ENCODE results near the gene GLIS1. TPM values are rescaled to one million over a fixed set of nuclear protein-coding genes. Genes with fewer than 3 reads are reported as not detected.

The GLIS1 gene
- total RNA-seq, 1 donor from 2014 or later = 0.07 TPM

- TF ChIP-seq EZH2 (IDR thresholded peaks at IDR 0.05; ENCODE audit: insufficient read depth, low read length) (no peak), CTCF (IDR thresholded peaks at IDR 0.05; ENCODE audit: insufficient read depth, low read depth, low read length) (no peak)
- Histone ChIP-seq H3K4me1 (ENCODE audit: insufficient read depth, low read length) (peaks cover 4% of the 10 kb centered on the region), H3K79me2 (ENCODE audit: insufficient read depth, low read length) (peaks cover 9% of the 10 kb centered on the region), H4K20me1 (ENCODE audit: insufficient read depth, low read length) (peaks cover 85% of the 10 kb centered on the region), H3K9me3 (ENCODE audit: insufficient read depth, low read depth, low read length) (no peaks in the 10 kb centered on the region), H3K9ac (ENCODE audit: low read length) (no peak overlapping the region), H3K27ac (ENCODE audit: low read depth, low read length) (no peak overlapping the region), H3K27me3 (ENCODE audit: insufficient read depth, low read length) (no peaks in the 10 kb centered on the region), H3K36me3 (ENCODE audit: insufficient read depth, low read length) (no peaks in the 10 kb centered on the region), H2AFZ (ENCODE audit: low read depth, low read length) (no peak overlapping the region), H3K4me2 (ENCODE audit: low read length) (no peak overlapping the region), H3K4me3 (ENCODE audit: insufficient read depth, low read depth, low read length) (no peak overlapping the region)
- Mint-ChIP-seq H3K27ac (ENCODE audit: unreplicated experiment) (no peak overlapping the region), H3K36me3 (ENCODE audit: low read depth, unreplicated experiment) (no peaks in the 10 kb centered on the region), H3K4me1 (ENCODE audit: low read depth, unreplicated experiment) (no peaks in the 10 kb centered on the region), H3K27me3 (ENCODE audit: low read depth, unreplicated experiment) (peaks cover 33% of the 10 kb centered on the region), H3K4me3 (ENCODE audit: unreplicated experiment) (no peak overlapping the region), H3K9me3 (ENCODE audit: unreplicated experiment) (no peaks in the 10 kb centered on the region)
- no peak for DNase-seq (ENCODE audit: low read depth)
- FAIRE-seq = no peak
Observed at GRCh38 chr1:53561503-53562105, 177.4 kb downstream of the GLIS1 start.

GRCh38 chr1:53560581-53561502 is 178.1 kb downstream of the GLIS1 start:
- DNase-seq (ENCODE audit: low read depth) = no peak
- Histone ChIP-seq H3K4me3 (ENCODE audit: insufficient read depth, low read depth, low read length) (no peak overlapping the region), H3K4me1 (ENCODE audit: insufficient read depth, low read length) (peaks cover 4% of the 10 kb centered on the region), H3K4me2 (ENCODE audit: low read length) (no peak overlapping the region), H3K27me3 (ENCODE audit: insufficient read depth, low read length) (no peaks in the 10 kb centered on the region), H3K27ac (ENCODE audit: low read depth, low read length) (no peak overlapping the region), H3K36me3 (ENCODE audit: insufficient read depth, low read length) (no peaks in the 10 kb centered on the region), H2AFZ (ENCODE audit: low read depth, low read length) (no peak overlapping the region), H3K79me2 (ENCODE audit: insufficient read depth, low read length) (peaks cover 9% of the 10 kb centered on the region), H4K20me1 (ENCODE audit: insufficient read depth, low read length) (peaks cover 93% of the 10 kb centered on the region), H3K9me3 (ENCODE audit: insufficient read depth, low read depth, low read length) (no peaks in the 10 kb centered on the region), H3K9ac (ENCODE audit: low read length) (no peak overlapping the region)
- no peak for TF ChIP-seq EZH2 (IDR thresholded peaks at IDR 0.05; ENCODE audit: insufficient read depth, low read length)
- Mint-ChIP-seq H3K27ac (ENCODE audit: unreplicated experiment) (no peak overlapping the region), H3K27me3 (ENCODE audit: low read depth, unreplicated experiment) (peaks cover 33% of the 10 kb centered on the region), H3K36me3 (ENCODE audit: low read depth, unreplicated experiment) (no peaks in the 10 kb centered on the region), H3K4me3 (ENCODE audit: unreplicated experiment) (no peak overlapping the region), H3K4me1 (ENCODE audit: low read depth, unreplicated experiment) (no peaks in the 10 kb centered on the region), H3K9me3 (ENCODE audit: unreplicated experiment) (no peaks in the 10 kb centered on the region)
- no peak for FAIRE-seq

- Mint-ChIP-seq H3K9me3 (ENCODE audit: unreplicated experiment) (no peaks in the 10 kb centered on the region), H3K36me3 (ENCODE audit: low read depth, unreplicated experiment) (no peaks in the 10 kb centered on the region), H3K4me1 (ENCODE audit: low read depth, unreplicated experiment) (no peaks in the 10 kb centered on the region), H3K4me3 (ENCODE audit: unreplicated experiment) (no peak overlapping the region), H3K27me3 (ENCODE audit: low read depth, unreplicated experiment) (peaks cover 33% of the 10 kb centered on the region), H3K27ac (ENCODE audit: unreplicated experiment) (no peak overlapping the region)
- TF ChIP-seq CTCF (IDR thresholded peaks at IDR 0.05; ENCODE audit: insufficient read depth, low read depth, low read length) = no peak
- no peak for TF ChIP-seq EZH2 (IDR thresholded peaks at IDR 0.05; ENCODE audit: insufficient read depth, low read length)
- no peak overlapping the region for H3K9ac ChIP-seq (ENCODE audit: low read length)
- no peaks in the 10 kb centered on the region for H3K27me3 ChIP-seq (ENCODE audit: insufficient read depth, low read length)
- H4K20me1 ChIP-seq (ENCODE audit: insufficient read depth, low read length) = peaks cover 93% of the 10 kb centered on the region
- DNase-seq (ENCODE audit: low read depth) = no peak
- H3K79me2 ChIP-seq (ENCODE audit: insufficient read depth, low read length) = peaks cover 9% of the 10 kb centered on the region
- H2AFZ ChIP-seq (ENCODE audit: low read depth, low read length) = no peak overlapping the region
- no peak overlapping the region for H3K4me3 ChIP-seq (ENCODE audit: insufficient read depth, low read depth, low read length)
- no peaks in the 10 kb centered on the region for H3K9me3 ChIP-seq (ENCODE audit: insufficient read depth, low read depth, low read length)
- FAIRE-seq = no peak
- H3K4me2 ChIP-seq (ENCODE audit: low read length) = no peak overlapping the region
- H3K27ac ChIP-seq (ENCODE audit: low read depth, low read length) = no peak overlapping the region
- H3K36me3 ChIP-seq (ENCODE audit: insufficient read depth, low read length) = no peaks in the 10 kb centered on the region
- peaks cover 4% of the 10 kb centered on the region for H3K4me1 ChIP-seq (ENCODE audit: insufficient read depth, low read length)
Observed at GRCh38 chr1:53559854-53560580, 178.9 kb downstream of the GLIS1 start.
